ENCODE data around the gene UBL4B.

DNA sequence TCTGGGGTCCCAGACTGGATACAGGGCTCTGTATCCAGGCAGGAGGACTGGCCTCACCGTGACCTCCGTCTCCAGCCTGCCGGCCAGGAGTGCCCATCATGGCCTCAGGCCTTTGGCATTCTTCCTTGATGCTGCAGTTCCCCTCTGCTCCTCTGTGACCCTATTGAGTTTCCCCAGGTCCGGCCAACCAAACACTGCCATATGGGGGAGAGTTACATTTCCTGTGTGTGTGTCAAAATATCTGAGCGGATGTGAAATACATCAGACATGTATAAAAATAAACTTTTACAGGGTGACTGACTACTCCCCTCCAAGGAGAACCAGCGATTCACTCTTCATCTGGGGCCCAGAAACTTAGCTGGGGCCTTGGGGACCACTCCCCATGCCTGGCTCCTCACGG is 10.2 kb upstream of the UBL4B start:
- TF ChIP-seq NRF1 (conservative IDR thresholded peaks at IDR 0.05 in 1 of 2, IDR thresholded peaks at IDR 0.05 in 1 of 2) (no peak), CEBPB (tag; IDR thresholded peaks at IDR 0.05) (no peak), EZH2 (IDR thresholded peaks at IDR 0.05; ENCODE audit: borderline replicate concordance, low read depth, low read length) (no peak), JUN (IDR thresholded peaks at IDR 0.05; ENCODE audit: borderline replicate concordance, low read depth, low read length) (no peak), JUN (CRISPR knock-in tag; IDR thresholded peaks at IDR 0.05; ENCODE audit: borderline replicate concordance) (no peak)
- TF ChIP-seq, protein P1, sequence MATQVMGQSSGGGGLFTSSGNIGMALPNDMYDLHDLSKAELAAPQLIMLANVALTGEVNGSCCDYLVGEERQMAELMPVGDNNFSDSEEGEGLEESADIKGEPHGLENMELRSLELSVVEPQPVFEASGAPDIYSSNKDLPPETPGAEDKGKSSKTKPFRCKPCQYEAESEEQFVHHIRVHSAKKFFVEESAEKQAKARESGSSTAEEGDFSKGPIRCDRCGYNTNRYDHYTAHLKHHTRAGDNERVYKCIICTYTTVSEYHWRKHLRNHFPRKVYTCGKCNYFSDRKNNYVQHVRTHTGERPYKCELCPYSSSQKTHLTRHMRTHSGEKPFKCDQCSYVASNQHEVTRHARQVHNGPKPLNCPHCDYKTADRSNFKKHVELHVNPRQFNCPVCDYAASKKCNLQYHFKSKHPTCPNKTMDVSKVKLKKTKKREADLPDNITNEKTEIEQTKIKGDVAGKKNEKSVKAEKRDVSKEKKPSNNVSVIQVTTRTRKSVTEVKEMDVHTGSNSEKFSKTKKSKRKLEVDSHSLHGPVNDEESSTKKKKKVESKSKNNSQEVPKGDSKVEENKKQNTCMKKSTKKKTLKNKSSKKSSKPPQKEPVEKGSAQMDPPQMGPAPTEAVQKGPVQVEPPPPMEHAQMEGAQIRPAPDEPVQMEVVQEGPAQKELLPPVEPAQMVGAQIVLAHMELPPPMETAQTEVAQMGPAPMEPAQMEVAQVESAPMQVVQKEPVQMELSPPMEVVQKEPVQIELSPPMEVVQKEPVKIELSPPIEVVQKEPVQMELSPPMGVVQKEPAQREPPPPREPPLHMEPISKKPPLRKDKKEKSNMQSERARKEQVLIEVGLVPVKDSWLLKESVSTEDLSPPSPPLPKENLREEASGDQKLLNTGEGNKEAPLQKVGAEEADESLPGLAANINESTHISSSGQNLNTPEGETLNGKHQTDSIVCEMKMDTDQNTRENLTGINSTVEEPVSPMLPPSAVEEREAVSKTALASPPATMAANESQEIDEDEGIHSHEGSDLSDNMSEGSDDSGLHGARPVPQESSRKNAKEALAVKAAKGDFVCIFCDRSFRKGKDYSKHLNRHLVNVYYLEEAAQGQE (IDR thresholded peaks at IDR 0.05; ENCODE audit: borderline replicate concordance) = no peak
- TF ChIP-seq, protein P1 (CRISPR knock-in tag; IDR thresholded peaks at IDR 0.05; ENCODE audit: low read depth) = no peak
- TF ChIP-seq, protein P2, sequence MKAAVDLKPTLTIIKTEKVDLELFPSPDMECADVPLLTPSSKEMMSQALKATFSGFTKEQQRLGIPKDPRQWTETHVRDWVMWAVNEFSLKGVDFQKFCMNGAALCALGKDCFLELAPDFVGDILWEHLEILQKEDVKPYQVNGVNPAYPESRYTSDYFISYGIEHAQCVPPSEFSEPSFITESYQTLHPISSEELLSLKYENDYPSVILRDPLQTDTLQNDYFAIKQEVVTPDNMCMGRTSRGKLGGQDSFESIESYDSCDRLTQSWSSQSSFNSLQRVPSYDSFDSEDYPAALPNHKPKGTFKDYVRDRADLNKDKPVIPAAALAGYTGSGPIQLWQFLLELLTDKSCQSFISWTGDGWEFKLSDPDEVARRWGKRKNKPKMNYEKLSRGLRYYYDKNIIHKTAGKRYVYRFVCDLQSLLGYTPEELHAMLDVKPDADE (conservative IDR thresholded peaks at IDR 0.05; ENCODE audit: control insufficient read depth, low read depth, low read length) = no peak
- TF ChIP-seq, protein P3, sequence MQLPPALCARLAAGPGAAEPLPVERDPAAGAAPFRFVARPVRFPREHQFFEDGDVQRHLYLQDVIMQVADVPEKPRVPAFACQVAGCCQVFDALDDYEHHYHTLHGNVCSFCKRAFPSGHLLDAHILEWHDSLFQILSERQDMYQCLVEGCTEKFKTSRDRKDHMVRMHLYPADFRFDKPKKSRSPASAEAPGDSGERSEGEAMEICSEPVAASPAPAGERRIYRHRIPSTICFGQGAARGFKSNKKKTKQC (CRISPR knock-in tag; IDR thresholded peaks at IDR 0.05) = no peak
- TF ChIP-seq, protein P4, sequence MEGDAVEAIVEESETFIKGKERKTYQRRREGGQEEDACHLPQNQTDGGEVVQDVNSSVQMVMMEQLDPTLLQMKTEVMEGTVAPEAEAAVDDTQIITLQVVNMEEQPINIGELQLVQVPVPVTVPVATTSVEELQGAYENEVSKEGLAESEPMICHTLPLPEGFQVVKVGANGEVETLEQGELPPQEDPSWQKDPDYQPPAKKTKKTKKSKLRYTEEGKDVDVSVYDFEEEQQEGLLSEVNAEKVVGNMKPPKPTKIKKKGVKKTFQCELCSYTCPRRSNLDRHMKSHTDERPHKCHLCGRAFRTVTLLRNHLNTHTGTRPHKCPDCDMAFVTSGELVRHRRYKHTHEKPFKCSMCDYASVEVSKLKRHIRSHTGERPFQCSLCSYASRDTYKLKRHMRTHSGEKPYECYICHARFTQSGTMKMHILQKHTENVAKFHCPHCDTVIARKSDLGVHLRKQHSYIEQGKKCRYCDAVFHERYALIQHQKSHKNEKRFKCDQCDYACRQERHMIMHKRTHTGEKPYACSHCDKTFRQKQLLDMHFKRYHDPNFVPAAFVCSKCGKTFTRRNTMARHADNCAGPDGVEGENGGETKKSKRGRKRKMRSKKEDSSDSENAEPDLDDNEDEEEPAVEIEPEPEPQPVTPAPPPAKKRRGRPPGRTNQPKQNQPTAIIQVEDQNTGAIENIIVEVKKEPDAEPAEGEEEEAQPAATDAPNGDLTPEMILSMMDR (IDR thresholded peaks at IDR 0.05 in 2 of 3, conservative IDR thresholded peaks at IDR 0.05 in 1 of 3; ENCODE audit: insufficient read depth in 2 of 3, low read depth in 1 of 3, low read length in 3 of 3) = no peak
- TF ChIP-seq, protein P5, sequence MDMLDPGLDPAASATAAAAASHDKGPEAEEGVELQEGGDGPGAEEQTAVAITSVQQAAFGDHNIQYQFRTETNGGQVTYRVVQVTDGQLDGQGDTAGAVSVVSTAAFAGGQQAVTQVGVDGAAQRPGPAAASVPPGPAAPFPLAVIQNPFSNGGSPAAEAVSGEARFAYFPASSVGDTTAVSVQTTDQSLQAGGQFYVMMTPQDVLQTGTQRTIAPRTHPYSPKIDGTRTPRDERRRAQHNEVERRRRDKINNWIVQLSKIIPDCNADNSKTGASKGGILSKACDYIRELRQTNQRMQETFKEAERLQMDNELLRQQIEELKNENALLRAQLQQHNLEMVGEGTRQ (CRISPR knock-in tag; IDR thresholded peaks at IDR 0.05) = no peak
